GM19467 (cell line): ENCODE data around the gene SNTG2.
"Not testable (repeated sequence)": the region's sequence is repeated elsewhere in the genome, so short reads cannot be mapped to it uniquely, and the experiment has no call there.

Experiments
- ATAC-seq: cut with Tn5 transposase; IDR thresholded peaks from one replicate; pipeline ENCODE4 v1.9.1; 2021; ENCODE audit warnings: mild to moderate bottlenecking, moderate library complexity; ENCODE audit not compliant: unreplicated experiment

The SNTG2 gene

GRCh38 chr2:1360557-1361250 lies 410.1 kb downstream of the SNTG2 start:
- no peak for ATAC-seq

- ATAC-seq: no peak
These were observed 412.7 kb downstream of the SNTG2 start for GRCh38 chr2:1363367-1363766.

GRCh38 chr2:1366546-1367134 lies 416.0 kb downstream of the SNTG2 start:
- no peak for ATAC-seq

- ATAC-seq: no peak
These were observed 417.0 kb downstream of the SNTG2 start for GRCh38 chr2:1367601-1368000.

GRCh38 chr2:1369905-1370304 lies 419.3 kb downstream of the SNTG2 start:
- no peak for ATAC-seq

- no peak for ATAC-seq
These were observed 419.8 kb downstream of the SNTG2 start for GRCh38 chr2:1370461-1370860.

GRCh38 chr2:1371082-1371481 lies 420.4 kb downstream of the SNTG2 start:
- ATAC-seq: no peak

GRCh38 chr2:1373830-1374229 lies 423.2 kb downstream of the SNTG2 start:
- ATAC-seq: no peak

GRCh38 chr2:1374287-1374686 lies 423.6 kb downstream of the SNTG2 start:
- no peak for ATAC-seq

- no peak for ATAC-seq
These were observed 425.1 kb downstream of the SNTG2 start for GRCh38 chr2:1375794-1376193.

GRCh38 chr2:1377473-1377872 lies 426.8 kb downstream of the SNTG2 start:
- ATAC-seq: no peak

GRCh38 chr2:1378456-1379150 lies 428.0 kb downstream of the SNTG2 start:
- no peak for ATAC-seq

GRCh38 chr2:1381644-1382043 lies 431.0 kb downstream of the SNTG2 start:
- ATAC-seq: no peak

GRCh38 chr2:1387954-1388725 lies 437.5 kb downstream of the SNTG2 start:
- not testable (repeated sequence) for ATAC-seq

GRCh38 chr2:1390118-1390517 lies 439.5 kb downstream of the SNTG2 start:
- not testable (repeated sequence) for ATAC-seq

- ATAC-seq: no peak
These were observed 442.7 kb downstream of the SNTG2 start for GRCh38 chr2:1393321-1393720.

GRCh38 chr2:1394709-1395408 lies 444.2 kb downstream of the SNTG2 start:
- ATAC-seq: no peak

GRCh38 chr2:1397350-1397749 lies 446.7 kb downstream of the SNTG2 start:
- no peak for ATAC-seq

- ATAC-seq: no peak
These were observed 447.5 kb downstream of the SNTG2 start for GRCh38 chr2:1398191-1398590.

GRCh38 chr2:1400943-1401735 lies 450.5 kb downstream of the SNTG2 start:
- no peak for ATAC-seq
